Stimulated activated naive B cell treated with anti-CD40 and anti-IgM and Interleukin-4, amounts not matched to agents 10 μg/mL and 1 μg/mL and 100 μg/mL, for 72 hours (primary cell): ENCODE data around the gene MED27.
"Not testable (repeated sequence)": the region's sequence is repeated elsewhere in the genome, so short reads cannot be mapped to it uniquely, and the experiment has no call there.

ENCODE experiments used
- ATAC-seq, 2 donors: fragments of 150-1000 bp; cut with Tn5 transposase; replicated peaks; 2 replicates each; pipeline ENCODE4 v1.10.0; 2021; ENCODE audit warnings: moderate library complexity in 1 of 2
- DNase-seq: peaks from one replicate; pipeline ENCODE4 v3.0.0; 2021
- H3K27ac Mint-ChIP-seq: one replicate; pipeline ENCODE4 v1.8.0; 2022; ENCODE audit warnings: mild to moderate bottlenecking, mixed read lengths
- H3K27me3 Mint-ChIP-seq, 2 donors: one replicate each; pipeline ENCODE4 v1.8.0; 2022; ENCODE audit warnings: mixed read lengths in 2 of 2
- H3K36me3 Mint-ChIP-seq, 2 donors: one replicate each; pipeline ENCODE4 v1.8.0; 2022; ENCODE audit warnings: mixed read lengths in 2 of 2, mild to moderate bottlenecking in 1 of 2
- H3K4me1 Mint-ChIP-seq, 2 donors: one replicate each; pipeline ENCODE4 v1.8.0; 2022; ENCODE audit warnings: mixed read lengths in 2 of 2, mild to moderate bottlenecking in 1 of 2
- H3K4me3 Mint-ChIP-seq, 2 donors: one replicate each; pipeline ENCODE4 v1.8.0; 2022; ENCODE audit warnings: mild to moderate bottlenecking in 2 of 2, mixed read lengths in 2 of 2, moderate library complexity in 1 of 2
- H3K9me3 Mint-ChIP-seq, 2 donors: one replicate each; pipeline ENCODE4 v1.8.0; 2022; ENCODE audit warnings: mixed read lengths in 2 of 2, mild to moderate bottlenecking in 1 of 2

The MED27 gene

DNA sequence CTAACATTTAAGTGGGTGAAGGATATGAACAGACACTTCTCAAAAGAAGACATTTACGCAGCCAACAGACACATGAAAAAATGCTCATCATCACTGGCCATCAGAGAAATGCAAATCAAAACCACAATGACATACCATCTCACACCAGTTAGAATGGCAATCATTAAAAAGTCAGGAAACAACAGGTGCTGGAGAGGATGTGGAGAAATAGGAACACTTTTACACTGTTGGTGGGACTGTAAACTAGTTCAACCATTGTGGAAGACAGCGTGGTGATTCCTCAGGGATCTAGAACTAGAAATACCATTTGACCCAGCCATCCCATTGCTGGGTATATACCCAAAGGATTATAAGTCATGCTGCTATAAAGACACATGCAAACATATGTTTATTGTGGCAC is 69.5 kb downstream of the MED27 start:
- Mint-ChIP-seq H3K4me1 (peaks cover 6 to 24% of the 10 kb centered on the region in 2 donors), H3K36me3 (peaks cover 15 to 37% of the 10 kb centered on the region in 2 donors)
- not testable (repeated sequence) for H3K4me3 Mint-ChIP-seq, DNase-seq, H3K9me3 Mint-ChIP-seq, H3K27ac Mint-ChIP-seq, H3K27me3 Mint-ChIP-seq, ATAC-seq

DNA sequence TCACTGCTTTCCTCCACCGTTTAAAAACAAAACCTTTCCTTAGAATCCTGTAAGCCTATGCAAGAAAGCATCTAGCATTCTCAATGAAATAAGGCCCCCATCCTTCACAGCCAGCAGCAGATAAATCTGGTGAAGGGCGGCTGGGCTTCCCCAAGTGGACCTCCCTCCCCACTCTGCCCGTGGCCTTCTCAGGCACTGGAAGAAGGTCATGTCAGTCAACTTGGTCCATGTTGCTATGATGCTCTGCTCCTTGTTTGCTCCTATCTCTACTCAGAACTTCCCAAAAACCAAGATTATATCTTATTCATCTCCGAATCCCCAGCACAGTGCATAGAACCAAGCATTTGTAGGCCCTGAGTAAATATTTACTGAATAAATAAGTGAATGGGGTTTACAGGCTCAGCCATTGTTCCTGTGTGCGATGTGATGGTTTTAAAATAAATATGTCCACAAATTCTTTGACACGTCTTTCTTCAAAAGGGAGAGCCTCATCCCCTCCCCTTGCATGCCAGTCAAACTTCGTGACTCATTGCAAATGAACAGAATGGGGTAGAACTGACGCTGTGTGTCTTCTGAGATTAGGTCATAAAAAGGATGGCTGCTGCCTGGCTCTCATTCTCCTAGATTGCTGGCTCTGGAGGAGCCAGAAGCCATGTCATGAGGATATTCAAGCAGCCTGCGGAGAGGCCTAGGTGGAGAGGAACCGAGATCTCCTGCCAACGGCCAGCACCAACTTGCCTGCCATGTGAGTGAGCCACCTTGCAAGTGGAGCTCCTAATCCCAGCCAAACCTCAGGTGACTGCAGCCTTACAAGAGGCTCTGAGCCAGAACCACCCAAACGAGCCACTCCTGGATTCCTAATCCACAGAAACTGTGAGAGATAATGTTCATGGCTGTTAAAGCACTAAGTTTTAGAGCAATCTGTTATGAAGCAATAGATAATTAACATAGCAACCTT is 70.5 kb downstream of the MED27 start:
- Mint-ChIP-seq H3K4me1 (peaks cover 14 to 35% of the 10 kb centered on the region in 2 donors), H3K27ac (no peak overlapping the region), H3K4me3 (no peak overlapping the region), H3K9me3 (no peaks in the 10 kb centered on the region), H3K27me3 (no peaks in the 10 kb centered on the region), H3K36me3 (peaks cover 15 to 41% of the 10 kb centered on the region in 2 donors)
- ATAC-seq = no peak
- DNase-seq = no peak

DNA sequence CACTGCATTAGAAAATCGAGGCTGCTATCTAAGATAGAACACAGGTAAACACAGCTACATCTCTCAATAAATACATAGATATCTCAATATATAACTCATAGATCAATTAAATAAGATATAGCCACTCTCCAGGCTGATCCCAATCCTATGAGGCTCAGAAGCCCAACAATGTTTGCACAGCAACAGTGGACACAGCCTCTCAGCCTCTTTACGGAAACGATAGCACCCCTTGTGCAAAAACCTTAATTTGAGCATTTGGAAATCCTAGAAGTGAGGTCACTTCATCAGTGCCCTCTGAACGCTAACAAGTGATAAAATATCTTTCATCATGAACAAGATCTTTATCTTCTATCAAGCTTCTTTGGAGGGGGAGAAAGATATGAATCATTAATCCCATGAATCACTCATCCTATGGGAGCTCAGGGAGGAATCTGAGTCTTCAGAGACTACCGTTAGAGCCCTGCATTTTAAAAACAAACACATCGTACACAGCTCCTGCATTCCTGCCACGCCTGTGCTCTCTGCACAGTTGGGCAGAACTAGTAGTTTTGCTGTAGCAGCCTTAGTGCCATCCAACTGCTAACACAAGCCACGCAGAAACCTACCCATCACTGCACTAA is 71.4 kb downstream of the MED27 start:
- Mint-ChIP-seq H3K27me3 (no peaks in the 10 kb centered on the region), H3K27ac (no peak overlapping the region), H3K4me1 (peaks cover 22 to 43% of the 10 kb centered on the region in 2 donors), H3K9me3 (no peaks in the 10 kb centered on the region), H3K4me3 (no peak overlapping the region), H3K36me3 (peaks cover 15 to 39% of the 10 kb centered on the region in 2 donors)
- DNase-seq (no peak), ATAC-seq (no peak)

DNA sequence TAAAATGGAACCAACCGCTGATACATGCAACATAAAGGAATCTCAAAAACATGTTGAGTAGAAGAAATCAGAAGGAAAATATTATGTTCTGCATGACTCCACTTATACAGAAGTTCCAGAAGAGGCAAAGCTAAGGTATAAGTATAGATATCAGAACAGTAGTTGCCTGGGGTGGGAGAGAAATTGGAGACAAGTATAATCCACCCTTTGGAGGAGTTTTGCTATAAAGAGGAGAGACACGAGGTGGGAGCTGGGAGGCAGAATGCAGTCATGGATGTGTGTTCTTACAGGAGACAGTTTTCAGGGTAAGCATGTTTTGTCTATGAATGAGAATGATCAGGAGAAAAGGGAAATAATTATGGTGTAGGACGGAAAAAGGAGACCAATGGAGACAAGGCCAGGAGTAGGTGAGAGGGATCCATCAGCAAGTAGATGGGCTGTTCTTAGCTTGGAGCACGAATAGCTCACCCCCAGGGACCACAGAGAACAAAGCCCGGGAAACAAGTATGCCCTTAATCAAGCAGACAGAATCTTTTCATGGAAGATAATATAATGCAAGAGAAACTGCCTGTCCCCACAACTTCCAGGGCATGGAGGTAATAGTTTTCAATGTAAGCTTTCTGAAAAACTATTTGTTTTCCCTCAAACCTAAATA is 72.2 kb downstream of the MED27 start:
- no peaks in the 10 kb centered on the region for H3K27me3 Mint-ChIP-seq
- peaks cover 9 to 31% of the 10 kb centered on the region in 2 donors for H3K36me3 Mint-ChIP-seq

DNA sequence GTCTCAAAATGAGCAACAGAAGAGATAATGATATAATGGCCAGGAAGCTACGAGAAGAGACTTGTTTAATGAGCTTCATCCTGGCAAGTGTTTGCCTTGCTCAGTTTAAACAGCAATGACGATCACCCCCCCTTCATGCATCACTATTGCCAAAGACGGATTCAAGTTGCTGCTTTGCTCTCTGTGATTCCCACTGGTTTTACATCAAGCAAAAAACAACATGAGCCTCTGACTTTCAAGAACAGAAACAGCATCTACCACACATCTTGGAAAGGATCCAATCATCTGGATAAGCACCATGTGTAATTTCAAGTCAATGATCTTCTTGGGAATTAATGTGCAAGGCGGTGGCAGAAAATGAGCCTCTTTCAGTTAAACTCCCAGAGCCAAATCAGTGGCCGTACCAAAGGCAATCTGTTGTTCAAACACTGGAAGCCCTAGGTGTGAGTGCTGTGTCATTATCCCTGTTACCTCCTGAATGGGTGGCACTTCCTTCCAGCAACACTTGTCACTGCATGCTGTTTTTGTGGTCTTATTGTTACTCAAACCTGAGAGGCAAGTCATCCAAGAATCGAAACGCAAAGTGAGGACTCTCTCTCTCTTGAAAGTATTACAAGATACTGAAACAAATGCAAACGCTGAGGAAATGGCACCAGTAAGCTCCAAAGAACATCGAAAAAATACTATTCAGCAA is 72.8 kb downstream of the MED27 start:
- Mint-ChIP-seq H3K4me3 (no peak overlapping the region), H3K27ac (no peak overlapping the region), H3K36me3 (peaks cover 7 to 33% of the 10 kb centered on the region in 2 donors), H3K9me3 (no peaks in the 10 kb centered on the region), H3K27me3 (no peaks in the 10 kb centered on the region), H3K4me1 (peaks cover 23 to 47% of the 10 kb centered on the region in 2 donors)
- ATAC-seq = peak in 1 of 2 donors; percentile 51
- no peak for DNase-seq

More for the DNA sequence above, 72.2 kb downstream of the MED27 start:
- peaks cover 23 to 48% of the 10 kb centered on the region in 2 donors for H3K4me1 Mint-ChIP-seq
- no peaks in the 10 kb centered on the region for H3K9me3 Mint-ChIP-seq
- H3K27ac Mint-ChIP-seq = no peak overlapping the region
- no peak for DNase-seq
- ATAC-seq = no peak
- no peak overlapping the region for H3K4me3 Mint-ChIP-seq

DNA sequence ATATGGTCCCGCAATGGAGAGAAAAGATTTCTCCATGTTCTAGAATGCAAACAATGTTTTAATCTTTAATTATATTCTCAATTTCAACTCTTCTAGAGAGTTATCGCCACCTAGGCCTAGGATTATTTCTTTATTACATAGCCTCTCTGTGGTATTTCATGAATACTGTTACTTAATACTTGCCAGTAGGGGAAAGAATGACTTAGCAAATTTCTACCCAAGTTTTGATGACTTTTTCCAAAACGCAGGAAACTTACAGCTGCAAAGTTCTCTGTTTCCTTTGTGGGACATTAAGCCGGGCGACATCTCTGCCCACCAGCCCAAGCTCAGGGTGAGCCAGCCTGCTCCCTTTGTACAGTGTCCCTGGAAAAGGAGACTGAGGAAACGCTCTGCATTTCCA is 73.8 kb downstream of the MED27 start:
- Mint-ChIP-seq H3K4me1 (peaks cover 25 to 47% of the 10 kb centered on the region in 2 donors), H3K4me3 (no peak overlapping the region), H3K27ac (no peak overlapping the region), H3K36me3 (peaks cover 9 to 38% of the 10 kb centered on the region in 2 donors), H3K9me3 (peaks cover 0 to 2% of the 10 kb centered on the region in 2 donors), H3K27me3 (no peaks in the 10 kb centered on the region)
- ATAC-seq (no peak), DNase-seq (no peak)

DNA sequence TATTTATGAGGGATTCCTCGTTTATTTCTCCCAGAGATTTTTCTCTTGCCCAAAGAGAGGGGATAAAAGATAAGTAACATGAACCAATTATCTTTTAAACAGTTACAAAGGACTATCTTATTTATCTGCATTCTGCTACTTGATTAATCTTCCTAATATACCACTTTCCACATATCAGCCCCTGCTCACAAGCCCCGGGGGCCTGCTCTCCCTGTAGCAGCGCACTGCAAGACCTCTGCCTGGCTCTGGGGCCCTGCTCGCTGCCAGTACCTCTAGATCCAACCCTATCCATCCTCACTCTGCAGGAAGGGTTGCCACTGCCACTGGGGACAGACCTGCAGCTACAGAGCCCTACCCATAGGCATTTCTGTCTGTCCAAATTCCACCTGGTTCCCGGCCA is 75.3 kb downstream of the MED27 start:
- Mint-ChIP-seq H3K27ac (peak overlapping the region; percentile 66), H3K4me3 (no peak overlapping the region), H3K9me3 (peaks cover 0 to 2% of the 10 kb centered on the region in 2 donors), H3K4me1 (peaks cover 26 to 55% of the 10 kb centered on the region in 2 donors), H3K36me3 (peaks cover 11 to 40% of the 10 kb centered on the region in 2 donors), H3K27me3 (no peaks in the 10 kb centered on the region)
- no peak for ATAC-seq
- no peak for DNase-seq

DNA sequence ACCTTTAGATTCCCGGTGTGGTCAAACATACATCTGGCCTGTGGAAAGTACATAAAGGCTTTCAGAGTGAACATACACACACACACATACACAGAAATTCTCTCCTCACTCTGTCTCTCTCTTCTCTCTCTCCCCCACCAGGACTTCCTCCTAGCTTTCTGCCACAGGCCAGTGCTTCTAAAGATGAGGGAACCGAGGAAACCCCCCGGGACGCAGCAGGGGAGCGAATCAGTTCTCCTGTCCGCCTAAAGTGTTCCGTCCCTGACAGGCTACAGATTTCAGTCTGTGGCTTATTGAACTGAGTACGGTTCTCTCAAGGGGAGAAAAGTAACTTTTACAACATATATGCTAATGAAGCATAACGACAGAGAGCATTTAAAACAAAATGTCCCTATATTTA is 75.8 kb downstream of the MED27 start:
- H3K4me3 Mint-ChIP-seq = no peak overlapping the region
- H3K4me1 Mint-ChIP-seq = peaks cover 26 to 56% of the 10 kb centered on the region in 2 donors
- H3K9me3 Mint-ChIP-seq = peaks cover 0 to 2% of the 10 kb centered on the region in 2 donors
- H3K27ac Mint-ChIP-seq = peak overlapping the region; percentile 77
- H3K36me3 Mint-ChIP-seq = peaks cover 11 to 35% of the 10 kb centered on the region in 2 donors
- peak; percentile 72 to 76 for ATAC-seq
- H3K27me3 Mint-ChIP-seq = no peaks in the 10 kb centered on the region
- no peak for DNase-seq

DNA sequence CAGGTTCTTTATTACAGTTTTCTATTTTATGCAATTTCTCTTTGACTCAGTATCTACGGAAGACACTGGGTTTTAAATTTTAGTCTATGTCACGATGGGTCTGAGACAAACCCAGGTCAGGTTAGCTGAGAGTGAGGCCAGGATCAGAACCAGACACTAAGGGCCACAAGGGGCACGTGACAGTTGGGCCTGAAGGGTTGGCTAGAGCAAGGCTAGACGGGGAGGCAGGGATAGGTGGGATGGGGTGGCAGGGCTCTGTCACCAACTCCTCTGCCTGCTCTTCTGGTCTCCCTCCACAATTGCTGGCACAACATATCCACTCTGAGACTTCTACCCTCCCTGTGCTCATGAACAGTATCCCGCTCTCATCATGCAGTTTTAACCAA is 76.4 kb downstream of the MED27 start:
- peak overlapping the region; percentile 77 for H3K27ac Mint-ChIP-seq
- no peak overlapping the region for H3K4me3 Mint-ChIP-seq
- peaks cover 26 to 56% of the 10 kb centered on the region in 2 donors for H3K4me1 Mint-ChIP-seq
- ATAC-seq (no peak), DNase-seq (no peak)
- H3K36me3 Mint-ChIP-seq = peaks cover 11 to 32% of the 10 kb centered on the region in 2 donors
- H3K9me3 Mint-ChIP-seq = peaks cover 0 to 2% of the 10 kb centered on the region in 2 donors
- no peaks in the 10 kb centered on the region for H3K27me3 Mint-ChIP-seq

DNA sequence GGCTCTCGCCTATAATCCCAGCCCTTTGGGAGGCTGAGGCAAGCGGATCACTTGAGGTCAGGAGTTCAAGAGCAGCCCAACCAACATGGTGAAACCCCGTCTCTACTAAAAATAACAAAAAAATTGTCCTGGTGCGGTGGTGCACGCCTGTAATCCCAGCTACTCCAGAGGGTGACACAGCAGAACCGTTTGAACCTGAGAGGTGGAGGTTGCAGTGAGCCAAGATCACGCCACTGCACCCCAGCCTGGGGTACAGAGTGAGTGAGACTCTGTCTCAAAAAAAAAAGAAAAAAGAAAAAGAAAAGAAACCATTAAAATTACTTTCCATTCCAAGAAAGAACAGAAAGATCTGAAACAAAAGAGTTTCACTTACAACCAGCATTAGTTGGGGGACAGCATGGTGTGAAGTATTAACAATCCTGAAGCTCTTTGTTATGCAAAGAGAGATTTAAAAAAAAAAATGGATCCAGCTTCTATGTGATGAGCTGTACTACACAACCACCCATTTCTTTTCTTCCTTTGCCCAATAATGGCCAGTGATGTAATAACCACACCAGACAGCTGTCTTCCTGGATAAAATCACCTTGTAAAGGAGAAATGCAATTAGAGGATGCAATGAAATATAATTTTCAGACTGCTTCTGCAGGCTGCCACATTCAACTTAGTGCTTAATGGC is 76.9 kb downstream of the MED27 start:
- Mint-ChIP-seq H3K4me1 (peaks cover 27 to 56% of the 10 kb centered on the region in 2 donors), H3K27me3 (no peaks in the 10 kb centered on the region), H3K27ac (no peak overlapping the region), H3K9me3 (peaks cover 0 to 2% of the 10 kb centered on the region in 2 donors), H3K36me3 (peaks cover 11 to 34% of the 10 kb centered on the region in 2 donors), H3K4me3 (no peak overlapping the region)
- DNase-seq = no peak
- no peak for ATAC-seq

DNA sequence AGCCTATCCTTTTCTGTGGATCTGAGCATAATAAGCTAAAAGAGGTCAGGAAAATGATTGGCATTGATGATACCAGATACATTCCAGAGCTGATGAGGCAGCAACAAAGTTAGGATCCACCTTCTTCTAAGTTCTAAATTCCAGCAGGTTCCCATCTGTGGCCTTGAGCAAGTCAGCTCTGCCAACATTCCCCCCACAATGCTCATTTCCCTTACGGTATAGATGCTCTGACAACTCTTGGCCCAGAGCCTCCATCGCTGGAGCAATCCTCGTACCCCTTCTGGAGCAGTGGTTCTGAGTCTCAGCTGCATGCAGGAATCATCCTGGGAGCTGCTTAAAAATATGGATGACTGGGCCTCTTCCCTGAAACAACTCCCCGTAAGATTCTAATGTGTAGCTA is 78.1 kb downstream of the MED27 start:
- H3K9me3 Mint-ChIP-seq = peaks cover 0 to 2% of the 10 kb centered on the region in 2 donors
- DNase-seq = no peak
- no peaks in the 10 kb centered on the region for H3K27me3 Mint-ChIP-seq
- peak overlapping the region; percentile 65 for H3K27ac Mint-ChIP-seq
- ATAC-seq = no peak
- no peak overlapping the region for H3K4me3 Mint-ChIP-seq
- H3K4me1 Mint-ChIP-seq = peaks cover 22 to 45% of the 10 kb centered on the region in 2 donors
- peaks cover 7 to 31% of the 10 kb centered on the region in 2 donors for H3K36me3 Mint-ChIP-seq

DNA sequence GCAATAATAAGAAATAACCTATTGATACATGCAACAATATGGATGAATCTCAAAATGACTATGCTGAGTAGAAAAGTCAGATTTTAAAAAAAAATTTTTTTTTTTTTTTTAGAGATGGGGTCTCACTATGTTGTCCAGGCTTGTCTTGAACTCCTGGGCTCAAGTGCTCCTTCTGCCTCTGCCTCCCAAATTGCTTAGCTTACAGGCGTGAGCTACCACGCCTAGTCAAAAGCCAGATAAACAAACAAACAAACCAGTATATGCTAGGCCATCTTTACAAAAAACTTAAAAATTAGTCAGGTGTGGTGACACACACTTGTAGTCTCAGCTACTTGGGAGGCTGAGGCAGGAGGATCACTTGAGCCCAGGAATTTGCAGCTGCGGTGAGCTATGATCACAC is 79.0 kb downstream of the MED27 start:
- Mint-ChIP-seq H3K9me3 (peaks cover 0 to 2% of the 10 kb centered on the region in 2 donors), H3K4me3 (no peak overlapping the region), H3K27me3 (no peaks in the 10 kb centered on the region), H3K36me3 (peaks cover 10 to 35% of the 10 kb centered on the region in 2 donors), H3K27ac (no peak overlapping the region), H3K4me1 (peaks cover 22 to 38% of the 10 kb centered on the region in 2 donors)
- ATAC-seq (no peak), DNase-seq (no peak)
